GM18870 (cell line): Measurements from ENCODE around the gene WRAP53.
A peak's percentile ranks its signal among the peaks of the same experiment; 100 is the strongest.

Experiments used
- ATAC-seq: cut with Tn5 transposase; IDR thresholded peaks from one replicate; pipeline ENCODE4 v1.9.1; 2021; ENCODE audit warnings: moderate library complexity; ENCODE audit not compliant: unreplicated experiment

WRAP53 gene

GRCh38 chr17:7677388-7678067 lies 10.7 kb upstream of the WRAP53 start:
- no peak for ATAC-seq

- no peak for ATAC-seq
These were observed 3.3 kb upstream of the WRAP53 start for GRCh38 chr17:7684851-7685532.

GRCh38 chr17:7685533-7686221 lies 2.6 kb upstream of the WRAP53 start:
- peak; percentile 37 for ATAC-seq

- peak; percentile 46 for ATAC-seq
These were observed 1.8 kb upstream of the WRAP53 start for GRCh38 chr17:7686222-7687071.

DNA sequence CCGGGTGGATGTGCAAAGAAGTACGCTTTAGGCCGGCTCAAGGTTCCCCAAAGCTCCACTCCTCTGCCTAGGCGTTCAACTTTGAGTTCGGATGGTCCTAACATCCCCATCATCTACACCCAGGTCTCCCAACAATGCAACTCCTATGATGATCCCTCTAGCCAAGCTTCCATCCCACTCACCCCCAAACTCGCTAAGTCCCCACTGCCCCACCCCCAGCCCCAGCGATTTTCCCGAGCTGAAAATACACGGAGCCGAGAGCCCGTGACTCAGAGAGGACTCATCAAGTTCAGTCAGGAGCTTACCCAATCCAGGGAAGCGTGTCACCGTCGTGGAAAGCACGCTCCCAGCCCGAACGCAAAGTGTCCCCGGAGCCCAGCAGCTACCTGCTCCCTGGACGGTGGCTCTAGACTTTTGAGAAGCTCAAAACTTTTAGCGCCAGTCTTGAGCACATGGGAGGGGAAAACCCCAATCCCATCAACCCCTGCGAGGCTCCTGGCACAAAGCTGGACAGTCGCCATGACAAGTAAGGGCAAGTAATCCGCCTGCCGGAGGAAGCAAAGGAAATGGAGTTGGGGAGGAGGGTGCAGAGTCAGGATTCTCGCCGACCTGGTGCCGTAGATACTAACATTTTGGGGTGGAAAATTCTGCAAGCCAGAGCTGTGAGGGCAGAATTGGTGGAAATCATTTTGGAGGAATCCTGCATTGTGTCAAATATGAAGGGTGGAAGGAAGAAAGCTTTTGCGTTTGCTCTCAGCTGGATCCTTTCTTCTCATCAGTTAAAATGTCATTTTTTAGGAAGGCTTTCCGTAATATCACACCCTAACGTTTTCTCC lies 987 bp upstream of the WRAP53 start, which contains the start of gene TP53:
Gene TP53 (minus strand): TSS at position 419 of the 836 bp plus-strand sequence. CDS start 10,896 bp downstream, outside the sequence.
- ATAC-seq, result no peak

DNA sequence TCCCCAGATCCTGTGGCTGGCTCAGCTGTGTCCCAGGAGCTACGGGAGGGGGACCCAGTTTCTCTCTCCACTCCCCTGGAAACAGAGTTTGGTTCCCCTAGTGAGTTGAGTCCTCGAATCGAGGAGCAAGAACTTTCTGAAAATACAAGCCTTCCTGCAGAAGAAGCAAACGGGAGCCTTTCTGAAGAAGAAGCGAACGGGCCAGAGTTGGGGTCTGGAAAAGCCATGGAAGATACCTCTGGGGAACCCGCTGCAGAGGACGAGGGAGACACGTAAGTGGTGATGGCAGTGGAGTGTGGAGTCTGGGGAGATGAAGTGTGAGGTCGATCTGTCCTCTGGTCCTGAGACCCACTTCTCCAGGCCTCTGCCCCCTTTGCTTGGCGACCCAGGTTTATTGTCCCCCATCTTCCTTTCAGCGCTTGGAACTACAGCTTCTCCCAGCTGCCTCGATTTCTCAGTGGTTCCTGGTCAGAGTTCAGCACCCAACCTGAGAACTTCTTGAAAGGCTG lies 585 bp downstream of the WRAP53 start:
- no peak for ATAC-seq

DNA sequence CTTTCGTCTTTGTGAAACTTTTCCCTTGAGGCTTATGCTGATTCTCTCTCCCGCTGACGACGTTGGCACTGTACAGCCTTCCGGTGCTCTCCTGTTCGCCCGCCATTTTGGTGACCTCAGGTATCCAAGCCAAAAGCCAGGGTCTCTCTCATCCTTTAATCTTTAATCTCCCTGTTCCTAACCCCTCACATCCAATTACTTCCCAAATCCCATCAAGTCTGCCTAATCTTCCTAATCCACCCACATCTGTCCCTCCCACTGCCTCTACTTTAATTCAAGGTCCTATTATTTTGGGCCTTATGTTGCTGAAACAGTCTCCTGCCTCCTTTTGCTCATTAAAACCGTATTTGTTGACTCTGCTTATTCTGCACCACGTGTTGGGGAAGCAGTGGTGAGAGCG lies 7.3 kb downstream of the WRAP53 start:
- ATAC-seq, result no peak

GRCh38 chr17:7697828-7698588 lies 9.7 kb downstream of the WRAP53 start:
- ATAC-seq, result no peak

GRCh38 chr17:7700510-7700909 lies 12.2 kb downstream of the WRAP53 start:
- ATAC-seq, result no peak

- no peak for ATAC-seq
These were observed 13.4 kb downstream of the WRAP53 start for GRCh38 chr17:7701681-7702080.

DNA sequence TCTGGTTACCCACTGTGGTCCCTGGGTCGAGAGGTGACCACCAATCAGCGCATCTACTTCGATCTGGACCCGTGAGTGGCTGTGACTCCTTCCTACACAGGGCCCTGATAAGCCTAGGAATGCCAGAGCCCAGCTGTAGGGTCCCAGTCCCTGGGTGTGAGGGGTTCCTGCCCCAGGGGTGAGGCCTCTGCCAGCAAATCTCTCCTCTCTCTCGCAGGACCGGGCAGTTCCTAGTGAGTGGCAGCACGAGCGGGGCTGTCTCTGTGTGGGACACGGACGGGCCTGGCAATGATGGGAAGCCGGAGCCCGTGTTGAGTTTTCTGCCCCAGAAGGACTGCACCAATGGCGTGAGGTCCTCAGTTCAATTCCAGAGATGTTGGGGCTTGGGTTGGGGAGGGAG lies 14.5 kb downstream of the WRAP53 start:
- ATAC-seq, result no peak

GRCh38 chr17:7703584-7704479 lies 15.6 kb downstream of the WRAP53 start:
- no peak for ATAC-seq

DNA sequence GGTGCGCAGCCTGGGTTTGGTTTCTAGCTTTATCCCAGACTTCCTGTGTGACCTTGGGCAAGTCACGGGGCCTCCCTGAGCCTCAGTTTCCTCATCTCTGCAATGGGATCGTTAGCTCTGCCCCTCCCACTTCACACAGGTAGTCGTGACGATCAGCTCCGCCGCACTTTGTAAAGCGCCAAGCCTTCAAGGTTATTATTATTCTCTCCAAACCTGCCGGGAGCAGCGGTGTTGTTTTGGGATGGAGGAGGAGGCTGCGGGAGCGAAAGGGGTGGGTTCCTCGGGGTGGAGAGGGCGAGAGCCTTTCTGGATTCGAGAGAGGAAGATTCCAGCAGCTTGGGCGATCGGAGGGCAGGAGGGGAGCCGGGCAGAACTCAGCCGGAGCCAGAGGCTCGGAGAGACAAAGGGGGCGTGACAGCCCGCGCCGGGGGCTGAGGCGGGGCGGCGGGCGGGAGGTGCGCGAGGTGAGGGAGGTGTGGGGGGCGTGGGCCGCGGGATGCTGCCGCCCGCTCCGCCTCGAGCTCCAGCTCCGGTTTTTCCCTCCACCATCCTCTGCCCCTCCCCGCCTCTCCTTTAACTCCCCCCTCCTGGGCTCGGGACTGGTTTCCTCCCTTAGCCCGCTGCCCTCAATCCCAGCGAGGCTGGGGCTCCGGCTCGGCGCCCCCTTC lies 16.5 kb downstream of the WRAP53 start, which contains the start of gene EFNB3:
Gene EFNB3 (plus strand): TSS at position 602 of the 668 bp plus-strand sequence. CDS start 397 bp downstream, outside the sequence.
- ATAC-seq, result no peak

- ATAC-seq, result no peak
These were observed 17.3 kb downstream of the WRAP53 start for GRCh38 chr17:7705269-7706255.

DNA sequence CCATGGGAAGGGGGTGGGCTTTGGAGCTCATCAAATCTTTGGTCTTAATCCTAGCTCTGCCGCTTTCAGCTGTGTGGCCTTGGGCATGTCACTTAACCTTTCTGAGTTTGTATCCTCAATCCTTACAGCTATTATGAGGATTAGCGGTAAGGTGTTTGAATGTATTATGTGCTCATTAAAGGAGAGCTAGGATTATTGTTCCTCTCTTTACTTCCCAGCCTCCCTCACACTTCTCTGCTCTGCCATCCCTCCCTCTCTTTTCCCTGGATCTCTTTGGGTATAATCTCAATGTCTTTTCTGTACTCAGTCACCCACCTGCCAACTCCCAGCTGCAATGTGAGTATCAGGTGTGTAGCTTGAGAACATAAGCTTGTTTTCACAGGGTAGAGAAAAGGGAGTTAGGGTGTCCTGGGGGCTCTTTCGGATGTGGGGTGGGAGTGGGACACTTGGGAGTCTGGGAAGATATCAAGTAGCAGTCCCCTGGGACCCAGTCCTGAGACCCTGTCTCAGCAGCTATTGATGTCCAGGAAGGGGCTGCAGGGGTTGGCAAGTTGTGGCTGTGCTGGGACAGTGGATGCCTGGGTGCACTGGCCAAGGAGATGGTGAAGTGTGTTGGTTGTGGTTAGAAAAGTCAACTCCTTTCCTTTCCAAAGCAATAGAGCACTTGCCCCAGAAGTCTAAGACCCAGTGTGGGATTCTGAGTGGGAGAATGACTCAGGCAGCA lies 18.5 kb downstream of the WRAP53 start:
- ATAC-seq, result no peak

GRCh38 chr17:7707446-7707845 lies 19.2 kb downstream of the WRAP53 start:
- no peak for ATAC-seq
